A673 (cell line): Measurements from ENCODE around the gene PGAP2. TPM values are rescaled to one million over a fixed set of nuclear protein-coding genes. Genes with fewer than 3 reads are reported as not detected.

Experiments used
- BruUV-seq: library from RNA; stranded (reverse); fragments of 400-500 nt; replicated peaks from 2 replicates; lab custom pipeline; 2021; lab: Mats Ljungman, UMichigan
- CTCF ChIA-PET: fragments of 300-600 bp; sonication (Branson Sonifier 250); formaldehyde crosslinking; loops from one replicate; lab custom pipeline; 2022; ENCODE audit warnings: antibody characterized with exemption; lab: Charles Lee
- POLR2A ChIA-PET: fragments of 300-600 bp; sonication (Branson Sonifier 250); formaldehyde crosslinking; loops from one replicate; lab custom pipeline; 2022; ENCODE audit warnings: antibody characterized with exemption; ENCODE audit not compliant: low non-redundant PET; lab: Charles Lee
- DNase-seq: peaks from one replicate; pipeline ENCODE4 v3.0.0-alpha.2; 2015; ENCODE audit warnings: low spot score
- H3K27ac ChIP-seq: fragments of 200-600 bp; sonication (generic); 2 replicates; pipeline ENCODE4 v1.5.1; 2016; ENCODE audit warnings: mixed run types, low read depth, mild to moderate bottlenecking, mixed read lengths, antibody characterized with exemption, low read length; ENCODE audit not compliant: poor library complexity, severe bottlenecking
- H3K27me3 ChIP-seq: fragments of 200-600 bp; sonication (generic); replicated peaks from 2 replicates; pipeline ENCODE4 v1.6.1; 2017; ENCODE audit warnings: mixed run types, low read depth, mild to moderate bottlenecking, mixed read lengths, antibody characterized with exemption, low read length; ENCODE audit not compliant: insufficient read depth, poor library complexity
- H3K36me3 ChIP-seq: fragments of 200-600 bp; sonication (generic); 2 replicates; pipeline ENCODE4 v1.6.1; 2016; ENCODE audit warnings: mixed run types, mild to moderate bottlenecking, mixed read lengths, antibody characterized with exemption, low read length; ENCODE audit not compliant: insufficient read depth, poor library complexity, severe bottlenecking
- H3K4me1 ChIP-seq: fragments of 200-600 bp; sonication (generic); 2 replicates; pipeline ENCODE4 v1.6.1; 2017; ENCODE audit warnings: mixed run types, mild to moderate bottlenecking, mixed read lengths, antibody characterized with exemption, low read length; ENCODE audit not compliant: insufficient read depth, poor library complexity, severe bottlenecking
- H3K4me3 ChIP-seq: fragments of 200-600 bp; sonication (generic); 2 replicates; pipeline ENCODE4 v1.5.1; 2016; ENCODE audit warnings: low read depth, mixed run types, mild to moderate bottlenecking, mixed read lengths, low read length; ENCODE audit not compliant: poor library complexity, severe bottlenecking
- H3K9me3 ChIP-seq: fragments of 200-600 bp; sonication (generic); 2 replicates; pipeline ENCODE4 v1.6.1; 2016; ENCODE audit warnings: mixed run types, low read depth, mild to moderate bottlenecking, mixed read lengths, antibody characterized with exemption, low read length; ENCODE audit not compliant: poor library complexity, severe bottlenecking
- EZH2 ChIP-seq: fragments of 200-600 bp; sonication (generic); IDR thresholded peaks from 2 replicates; pipeline ENCODE4 v1.6.1; 2017; ENCODE audit warnings: borderline replicate concordance, low read depth, mild to moderate bottlenecking, mixed read lengths, antibody characterized with exemption, low read length; ENCODE audit not compliant: poor library complexity, severe bottlenecking
- intact Hi-C: fragments of 100-400 bp; cut with micrococcal nuclease; formaldehyde crosslinking; loops from one replicate; pipeline ENCODE4 v1.10.0; 2022; ENCODE audit not compliant: unreplicated experiment
- total RNA-seq: library from RNA; stranded (reverse); gene quantifications from 2 replicates; pipeline ENCODE4 v1.2.3, GENCODE V29; 2021
- TF ChIP-seq, protein P1 (sequence below): fragments of 300-800, 200-600 bp; sonication (generic); conservative IDR thresholded peaks from 2 replicates; pipeline ENCODE4 v1.5.1; 2017; ENCODE audit warnings: low read depth, mild to moderate bottlenecking, antibody characterized with exemption, low read length, moderate library complexity, mixed read lengths

The PGAP2 gene
- total RNA-seq, 1 experiment from 2014 or later = 16.2 TPM

- BruUV-seq = no TSS peak
- intact Hi-C loops = no loop called here
- H3K27me3 ChIP-seq = no peaks in the 10 kb centered on the region
- H3K4me1 ChIP-seq = no peaks in the 10 kb centered on the region
- ChIA-PET POLR2A (no interaction called here), CTCF (no interaction called here)
- H3K36me3 ChIP-seq = no peaks in the 10 kb centered on the region
- H3K9me3 ChIP-seq = no peaks in the 10 kb centered on the region
- no peak for DNase-seq
- TF ChIP-seq, protein P1, sequence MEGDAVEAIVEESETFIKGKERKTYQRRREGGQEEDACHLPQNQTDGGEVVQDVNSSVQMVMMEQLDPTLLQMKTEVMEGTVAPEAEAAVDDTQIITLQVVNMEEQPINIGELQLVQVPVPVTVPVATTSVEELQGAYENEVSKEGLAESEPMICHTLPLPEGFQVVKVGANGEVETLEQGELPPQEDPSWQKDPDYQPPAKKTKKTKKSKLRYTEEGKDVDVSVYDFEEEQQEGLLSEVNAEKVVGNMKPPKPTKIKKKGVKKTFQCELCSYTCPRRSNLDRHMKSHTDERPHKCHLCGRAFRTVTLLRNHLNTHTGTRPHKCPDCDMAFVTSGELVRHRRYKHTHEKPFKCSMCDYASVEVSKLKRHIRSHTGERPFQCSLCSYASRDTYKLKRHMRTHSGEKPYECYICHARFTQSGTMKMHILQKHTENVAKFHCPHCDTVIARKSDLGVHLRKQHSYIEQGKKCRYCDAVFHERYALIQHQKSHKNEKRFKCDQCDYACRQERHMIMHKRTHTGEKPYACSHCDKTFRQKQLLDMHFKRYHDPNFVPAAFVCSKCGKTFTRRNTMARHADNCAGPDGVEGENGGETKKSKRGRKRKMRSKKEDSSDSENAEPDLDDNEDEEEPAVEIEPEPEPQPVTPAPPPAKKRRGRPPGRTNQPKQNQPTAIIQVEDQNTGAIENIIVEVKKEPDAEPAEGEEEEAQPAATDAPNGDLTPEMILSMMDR = no peak
- no peak overlapping the region for H3K4me3 ChIP-seq
- H3K27ac ChIP-seq = no peak overlapping the region
Observed at GRCh38 chr11:3834664-3835461, 26.5 kb downstream of the PGAP2 start.

- Histone ChIP-seq H3K4me3 (no peak overlapping the region), H3K27me3 (no peaks in the 10 kb centered on the region), H3K27ac (no peak overlapping the region), H3K9me3 (no peaks in the 10 kb centered on the region), H3K36me3 (no peaks in the 10 kb centered on the region), H3K4me1 (no peaks in the 10 kb centered on the region)
- no TSS peak for BruUV-seq
- TF ChIP-seq, protein P1 = no peak
- no peak for TF ChIP-seq EZH2
- POLR2A ChIA-PET = interaction anchor here (0.6 kb wide), 1 partner anchor 9 kb away, joined by 3 read pairs; no protein-coding TSS in a partner anchor
- CTCF ChIA-PET = no interaction called here
- DNase-seq = no peak
- intact Hi-C loops = no loop called here
Observed at GRCh38 chr11:3835751-3836150, 27.4 kb downstream of the PGAP2 start.

- Histone ChIP-seq H3K36me3 (no peaks in the 10 kb centered on the region), H3K4me3 (no peak overlapping the region), H3K27ac (no peak overlapping the region), H3K27me3 (no peaks in the 10 kb centered on the region), H3K9me3 (no peaks in the 10 kb centered on the region), H3K4me1 (no peaks in the 10 kb centered on the region)
- intact Hi-C loops = no loop called here
- CTCF ChIA-PET = interaction anchor here (0.7 kb wide), 1 partner anchor 13 kb away, joined by 7 read pairs; no protein-coding TSS in a partner anchor
- TF ChIP-seq, protein P1 = no peak
- no peak for TF ChIP-seq EZH2
- POLR2A ChIA-PET = no interaction called here
- DNase-seq = no peak
- no TSS peak for BruUV-seq
Observed at GRCh38 chr11:3836903-3837302, 28.5 kb downstream of the PGAP2 start.
